GM19035 (cell line): ENCODE data around the gene GSTA2.
"Not testable (repeated sequence)": the region's sequence is repeated elsewhere in the genome, so short reads cannot be mapped to it uniquely, and the experiment has no call there.

Source experiments
- ATAC-seq: cut with Tn5 transposase; IDR thresholded peaks from one replicate; pipeline ENCODE4 v1.9.1; 2021; ENCODE audit not compliant: unreplicated experiment

GSTA2 gene

GRCh38 chr6:52763322-52763916 is at the start of gene GSTA2:
TSS of gene GSTA2 (minus strand) at chr6:52763475. CDS start at chr6:52757947, 5,528 bp downstream.
- not testable (repeated sequence) for ATAC-seq

- not testable (repeated sequence) for ATAC-seq
Measured at GRCh38 chr6:52809777-52810176, 46.5 kb upstream of the GSTA2 start.

GRCh38 chr6:52808660-52809059 is 45.4 kb upstream of the GSTA2 start:
- ATAC-seq, result no peak

GRCh38 chr6:52803668-52804255 is 40.5 kb upstream of the GSTA2 start, which contains the start of gene GSTA1:
TSS of gene GSTA1 (minus strand) at chr6:52803816. CDS start at chr6:52799267, 4,549 bp downstream.
- not testable (repeated sequence) for ATAC-seq

- ATAC-seq, result no peak
Measured at GRCh38 chr6:52802806-52803205, 39.5 kb upstream of the GSTA2 start.

GRCh38 chr6:52801188-52801841 is 38.0 kb upstream of the GSTA2 start:
- ATAC-seq, result no peak

- not testable (repeated sequence) for ATAC-seq
Measured at GRCh38 chr6:52799272-52799671, 36.0 kb upstream of the GSTA2 start.

- ATAC-seq, result not testable (repeated sequence)
Measured at GRCh38 chr6:52794366-52794765, 31.1 kb upstream of the GSTA2 start.

GRCh38 chr6:52790861-52791260 is 27.6 kb upstream of the GSTA2 start:
- ATAC-seq, result no peak

GRCh38 chr6:52789658-52790057 is 26.4 kb upstream of the GSTA2 start:
- ATAC-seq, result not testable (repeated sequence)

- ATAC-seq, result no peak
Measured at GRCh38 chr6:52788478-52788877, 25.2 kb upstream of the GSTA2 start.

- no peak for ATAC-seq
Measured at GRCh38 chr6:52787917-52788316, 24.6 kb upstream of the GSTA2 start.

- no peak for ATAC-seq
Measured at GRCh38 chr6:52786249-52786956, 23.1 kb upstream of the GSTA2 start.

- ATAC-seq, result not testable (repeated sequence)
Measured at GRCh38 chr6:52782696-52783274, 19.5 kb upstream of the GSTA2 start.

- ATAC-seq, result not testable (repeated sequence)
Measured at GRCh38 chr6:52782209-52782608, 18.9 kb upstream of the GSTA2 start.

GRCh38 chr6:52779237-52779636 is 16.0 kb upstream of the GSTA2 start:
- no peak for ATAC-seq

GRCh38 chr6:52776711-52777351 is 13.6 kb upstream of the GSTA2 start:
- not testable (repeated sequence) for ATAC-seq

GRCh38 chr6:52769399-52769798 is 6.1 kb upstream of the GSTA2 start:
- not testable (repeated sequence) for ATAC-seq

- ATAC-seq, result not testable (repeated sequence)
Measured at GRCh38 chr6:52767658-52768057, 4.4 kb upstream of the GSTA2 start.

- ATAC-seq, result not testable (repeated sequence)
Measured at GRCh38 chr6:52761673-52762491, 1.4 kb downstream of the GSTA2 start.
